ENCODE results near the gene SERPINB5. TPM values are rescaled to one million over a fixed set of nuclear protein-coding genes. Genes with fewer than 3 reads are reported as not detected.

The SERPINB5 gene
- total RNA-seq, 6 donors from 2014 or later, result 0.61 to 0.98 TPM; not detected in 4

GRCh38 chr18:63527251-63527650 lies 50.5 kb downstream of the SERPINB5 start:
- H3K4me3 ChIP-seq, result no peak overlapping the region
- ATAC-seq (ENCODE audit: low FRiP score in 2 of 2) (no peak), DNase-seq (no peak)
- H3K27me3 ChIP-seq, result no peaks in the 10 kb centered on the region
- H3K27ac ChIP-seq, result no peak overlapping the region
- no peaks in the 10 kb centered on the region for H3K9me3 ChIP-seq
- no peaks in the 10 kb centered on the region for H3K4me1 ChIP-seq
- H3K36me3 ChIP-seq, result no peaks in the 10 kb centered on the region
- TF ChIP-seq EP300 (IDR thresholded peaks at IDR 0.05), result no peak
- no peak for TF ChIP-seq POLR2A (IDR thresholded peaks at IDR 0.05)
- TF ChIP-seq POLR2AphosphoS5 (IDR thresholded peaks at IDR 0.05), result no peak
- TF ChIP-seq, protein P1, sequence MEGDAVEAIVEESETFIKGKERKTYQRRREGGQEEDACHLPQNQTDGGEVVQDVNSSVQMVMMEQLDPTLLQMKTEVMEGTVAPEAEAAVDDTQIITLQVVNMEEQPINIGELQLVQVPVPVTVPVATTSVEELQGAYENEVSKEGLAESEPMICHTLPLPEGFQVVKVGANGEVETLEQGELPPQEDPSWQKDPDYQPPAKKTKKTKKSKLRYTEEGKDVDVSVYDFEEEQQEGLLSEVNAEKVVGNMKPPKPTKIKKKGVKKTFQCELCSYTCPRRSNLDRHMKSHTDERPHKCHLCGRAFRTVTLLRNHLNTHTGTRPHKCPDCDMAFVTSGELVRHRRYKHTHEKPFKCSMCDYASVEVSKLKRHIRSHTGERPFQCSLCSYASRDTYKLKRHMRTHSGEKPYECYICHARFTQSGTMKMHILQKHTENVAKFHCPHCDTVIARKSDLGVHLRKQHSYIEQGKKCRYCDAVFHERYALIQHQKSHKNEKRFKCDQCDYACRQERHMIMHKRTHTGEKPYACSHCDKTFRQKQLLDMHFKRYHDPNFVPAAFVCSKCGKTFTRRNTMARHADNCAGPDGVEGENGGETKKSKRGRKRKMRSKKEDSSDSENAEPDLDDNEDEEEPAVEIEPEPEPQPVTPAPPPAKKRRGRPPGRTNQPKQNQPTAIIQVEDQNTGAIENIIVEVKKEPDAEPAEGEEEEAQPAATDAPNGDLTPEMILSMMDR (IDR thresholded peaks at IDR 0.05), result no peak

- Histone ChIP-seq H3K27me3 (no peaks in the 10 kb centered on the region), H3K4me1 (no peaks in the 10 kb centered on the region), H3K9me3 (no peaks in the 10 kb centered on the region), H3K27ac (no peak overlapping the region), H3K36me3 (no peaks in the 10 kb centered on the region), H3K4me3 (no peak overlapping the region)
- ATAC-seq (ENCODE audit: low FRiP score in 2 of 2), result no peak
- WGBS, 2 donors, result 66 to 76% methylated on average over 5 of the region's 5 CpGs
- no peak for TF ChIP-seq EP300 (IDR thresholded peaks at IDR 0.05)
- TF ChIP-seq, protein P1 (IDR thresholded peaks at IDR 0.05), result no peak
- TF ChIP-seq POLR2A (IDR thresholded peaks at IDR 0.05), result no peak
- TF ChIP-seq POLR2AphosphoS5 (IDR thresholded peaks at IDR 0.05), result no peak
- DNase-seq, result no peak
Observed at GRCh38 chr18:63528863-63529492, 52.2 kb downstream of the SERPINB5 start.

DNA sequence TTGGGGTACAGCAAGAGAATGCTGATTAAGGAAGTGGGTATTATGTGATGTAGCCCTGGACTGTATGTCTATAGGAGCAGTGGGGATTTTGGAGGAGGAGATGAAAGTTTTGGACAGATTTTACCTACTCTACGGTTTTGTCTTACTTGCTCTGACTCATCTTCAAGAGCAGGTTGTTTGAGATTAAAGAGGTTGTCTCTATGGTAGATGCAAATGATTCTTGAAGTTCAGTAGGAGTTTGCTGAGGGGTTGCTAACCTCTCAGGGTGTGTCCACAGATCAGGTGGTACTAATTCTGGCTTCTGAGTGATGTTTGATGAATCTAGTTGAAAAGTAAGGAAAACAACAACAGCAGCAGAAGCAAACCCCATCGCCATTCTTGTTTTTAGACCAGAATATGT lies 55.7 kb downstream of the SERPINB5 start:
- ATAC-seq (ENCODE audit: low FRiP score in 2 of 2) (no peak), DNase-seq (no peak)
- Histone ChIP-seq H3K36me3 (no peaks in the 10 kb centered on the region), H3K27me3 (no peaks in the 10 kb centered on the region), H3K4me1 (no peaks in the 10 kb centered on the region), H3K9me3 (no peaks in the 10 kb centered on the region), H3K27ac (no peak overlapping the region), H3K4me3 (no peak overlapping the region)
- no peak for TF ChIP-seq POLR2AphosphoS5 (IDR thresholded peaks at IDR 0.05)
- TF ChIP-seq, protein P1 (IDR thresholded peaks at IDR 0.05), result no peak
- no peak for TF ChIP-seq POLR2A (IDR thresholded peaks at IDR 0.05)
- WGBS, 2 donors, result 86 to 94% methylated on average over 2 of the region's 2 CpGs

GRCh38 chr18:63534615-63535014 lies 57.9 kb downstream of the SERPINB5 start:
- Histone ChIP-seq H3K4me1 (peaks cover 0 to under 1% (median 0%) of the 10 kb centered on the region in 4 donors), H3K27ac (no peak overlapping the region), H3K36me3 (no peaks in the 10 kb centered on the region), H3K9me3 (no peaks in the 10 kb centered on the region), H3K27me3 (no peaks in the 10 kb centered on the region), H3K4me3 (no peak overlapping the region)
- ATAC-seq (ENCODE audit: low FRiP score in 2 of 2) (no peak), DNase-seq (no peak)
- 39 to 41% methylated on average over 4 of the region's 4 CpGs for WGBS, 2 donors
- no peak for TF ChIP-seq POLR2AphosphoS5 (IDR thresholded peaks at IDR 0.05)
- no peak for TF ChIP-seq EP300 (IDR thresholded peaks at IDR 0.05)

GRCh38 chr18:63539904-63540510 lies 63.2 kb downstream of the SERPINB5 start:
- Histone ChIP-seq H3K36me3 (no peaks in the 10 kb centered on the region), H3K9me3 (no peaks in the 10 kb centered on the region), H3K4me1 (peaks cover 0 to 3% (median 0%) of the 10 kb centered on the region in 4 donors), H3K27me3 (no peaks in the 10 kb centered on the region), H3K4me3 (no peak overlapping the region), H3K27ac (no peak overlapping the region)
- no peak for ATAC-seq (ENCODE audit: low FRiP score in 2 of 2)
- WGBS, 2 donors, result 39 to 47% methylated on average over 3 of the region's 3 CpGs
- TF ChIP-seq POLR2AphosphoS5 (IDR thresholded peaks at IDR 0.05) (no peak), EP300 (IDR thresholded peaks at IDR 0.05) (no peak), POLR2A (IDR thresholded peaks at IDR 0.05) (no peak)
- TF ChIP-seq, protein P1 (IDR thresholded peaks at IDR 0.05), result no peak
- DNase-seq, result no peak

Data from upper lobe of left lung (tissue), 6 donors.